Islet precursor cell (in vitro differentiated cells): ENCODE data around the gene FLCN.

ENCODE experiments used
- DNase-seq: peaks from one replicate; pipeline ENCODE4 v3.0.0-alpha.2; 2018

FLCN gene

DNA sequence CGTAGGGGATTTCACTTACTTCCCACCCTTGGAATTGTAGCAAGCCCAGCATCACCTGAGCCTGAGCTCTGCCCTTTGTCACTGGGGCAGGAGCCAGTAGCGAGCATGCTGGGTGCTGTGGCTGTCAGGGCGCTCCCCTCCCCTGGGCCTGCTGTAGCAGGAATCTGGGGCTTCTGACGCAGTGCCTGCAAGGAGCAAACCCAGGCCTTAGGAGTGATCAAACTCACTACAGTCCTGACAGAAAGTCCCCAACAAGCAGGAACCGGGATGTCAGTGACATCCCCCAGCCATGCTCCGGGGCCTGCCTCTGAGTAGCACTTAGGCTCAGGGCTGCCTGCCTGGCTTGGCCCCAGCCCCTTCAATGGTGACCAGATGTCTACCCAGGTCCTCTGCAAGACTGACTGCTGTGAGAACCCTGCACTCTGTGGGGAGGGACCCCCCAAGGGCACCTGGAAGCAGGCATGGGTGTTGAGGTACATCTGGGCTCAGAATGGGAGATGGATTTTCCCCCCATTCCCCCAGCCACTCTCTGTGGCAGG is 54.3 kb downstream of the FLCN start:
- DNase-seq: no peak

DNA sequence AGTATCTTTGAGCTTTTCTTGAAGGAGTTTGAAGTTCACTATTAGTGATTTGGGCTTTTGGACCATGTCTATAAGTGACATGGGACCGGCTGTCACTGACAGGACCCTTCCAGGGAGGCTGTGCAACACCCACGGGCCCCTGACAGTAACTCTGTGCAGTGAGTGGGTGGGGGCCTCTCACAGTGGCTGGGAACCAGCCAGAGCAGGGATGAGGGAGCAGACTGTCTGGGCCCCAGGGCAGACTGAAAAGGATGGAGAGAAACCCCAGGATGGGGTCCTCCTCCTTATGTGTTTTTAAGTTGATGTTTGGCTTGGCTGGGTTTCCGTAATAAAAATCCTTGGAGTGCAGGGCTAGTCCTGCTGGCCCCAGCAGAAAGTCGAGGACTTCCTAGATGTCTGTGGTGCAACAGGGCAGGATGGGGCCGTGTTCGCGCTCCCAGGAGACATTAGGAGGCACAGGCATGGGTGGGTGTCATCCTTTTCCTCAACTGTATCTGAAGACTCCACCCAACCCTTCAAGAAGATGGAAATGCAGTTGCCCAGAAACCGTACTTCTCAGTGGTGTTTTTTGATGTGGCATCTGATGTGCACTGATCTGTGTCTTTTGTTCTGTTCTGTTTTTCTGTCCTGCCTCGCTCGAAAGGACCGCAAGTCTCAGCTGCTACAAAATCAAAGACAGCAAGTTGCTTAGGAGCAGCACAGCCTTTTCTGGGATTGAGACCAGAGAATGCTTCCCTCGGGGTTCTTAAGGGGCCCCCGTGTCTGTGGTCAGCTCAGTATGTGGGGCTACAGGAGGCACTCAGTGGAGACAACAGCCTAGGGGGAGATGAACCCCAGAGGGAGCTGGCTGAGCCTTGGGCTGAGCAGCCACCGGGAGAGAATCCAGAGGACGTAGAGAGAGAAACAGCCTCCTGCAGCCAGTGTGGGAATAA is 55.0 kb downstream of the FLCN start:
- DNase-seq: no peak

DNA sequence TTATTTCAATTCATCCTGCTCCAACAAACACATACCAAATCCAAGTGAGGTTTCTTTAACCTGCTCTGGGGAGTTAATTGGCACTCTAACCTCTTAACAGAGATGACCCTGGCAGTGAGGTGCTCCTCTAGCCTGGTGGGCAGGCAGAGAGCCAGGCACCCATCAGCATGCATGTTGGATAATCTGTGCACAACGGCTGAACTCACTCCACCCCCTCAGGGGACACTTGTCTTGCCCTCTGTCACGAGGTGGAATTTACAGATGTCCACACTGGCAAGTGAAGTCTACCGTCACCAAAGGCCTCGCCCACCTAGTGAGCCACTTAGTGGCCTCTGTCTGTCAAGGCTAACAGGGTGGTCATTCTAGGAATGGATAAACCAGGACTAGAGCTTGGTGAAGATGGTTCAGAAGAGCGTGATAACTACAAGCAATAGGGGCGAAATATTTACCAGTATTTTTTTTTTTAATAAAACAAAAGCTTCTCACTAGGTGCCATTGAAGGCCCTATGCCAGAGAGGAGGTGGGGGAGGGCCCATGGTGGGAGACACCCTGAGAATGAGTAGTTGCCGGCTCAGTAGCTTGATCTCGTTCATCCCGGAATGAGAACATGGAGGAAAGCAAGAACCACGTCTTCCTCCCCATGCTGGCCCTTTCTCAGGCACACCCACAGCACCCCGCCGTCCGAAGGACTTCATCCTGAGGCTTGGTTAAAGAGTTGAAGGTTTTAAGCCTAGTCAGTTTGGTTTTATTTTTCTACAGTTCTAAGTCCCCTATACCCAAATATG is 56.0 kb downstream of the FLCN start:
- no peak for DNase-seq

DNA sequence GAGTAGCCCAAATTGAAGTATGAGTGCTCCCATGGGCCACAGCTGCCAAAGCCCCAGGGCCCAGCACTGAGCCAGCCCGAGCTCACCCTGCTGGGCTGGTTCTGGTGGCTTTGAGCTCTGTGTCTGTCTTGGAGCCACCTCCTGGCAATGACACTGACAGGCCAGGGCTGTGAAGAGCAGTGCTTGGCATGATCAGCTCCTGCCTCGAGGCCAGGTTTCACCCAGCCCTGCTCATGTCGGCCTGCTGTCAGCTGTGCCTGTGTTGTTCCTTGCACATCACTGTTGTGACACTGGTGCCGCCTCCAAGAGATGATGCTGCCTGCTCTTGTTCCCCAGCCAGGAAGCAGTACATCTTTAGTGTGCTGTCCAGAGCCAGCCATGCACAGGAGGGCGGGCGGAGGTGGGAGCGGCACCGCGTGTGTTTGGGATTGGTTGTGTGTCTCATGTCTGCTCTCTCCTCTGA is 56.8 kb downstream of the FLCN start:
- no peak for DNase-seq

DNA sequence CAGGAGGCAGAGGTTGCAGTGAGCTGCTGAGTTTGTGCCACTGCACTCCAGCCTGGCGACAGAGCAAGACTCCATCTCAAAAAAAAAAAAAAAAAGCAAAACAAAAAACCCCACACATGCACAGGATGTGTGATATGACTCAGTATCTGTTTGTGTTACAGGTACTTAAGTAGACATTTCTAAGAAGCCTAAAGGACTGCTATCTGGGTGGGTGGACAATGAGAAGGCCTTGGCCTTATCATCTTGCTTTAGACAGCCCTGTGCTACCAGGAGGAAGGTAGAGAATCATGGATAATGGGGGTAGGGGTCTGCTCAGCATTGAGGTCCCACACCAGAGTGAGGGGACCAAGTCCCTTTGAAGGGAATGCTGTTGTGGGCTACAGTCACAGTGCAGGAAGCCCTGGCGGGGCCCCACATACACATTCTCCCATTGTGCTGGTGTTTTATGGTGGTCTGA is 57.6 kb downstream of the FLCN start:
- DNase-seq: no peak

DNA sequence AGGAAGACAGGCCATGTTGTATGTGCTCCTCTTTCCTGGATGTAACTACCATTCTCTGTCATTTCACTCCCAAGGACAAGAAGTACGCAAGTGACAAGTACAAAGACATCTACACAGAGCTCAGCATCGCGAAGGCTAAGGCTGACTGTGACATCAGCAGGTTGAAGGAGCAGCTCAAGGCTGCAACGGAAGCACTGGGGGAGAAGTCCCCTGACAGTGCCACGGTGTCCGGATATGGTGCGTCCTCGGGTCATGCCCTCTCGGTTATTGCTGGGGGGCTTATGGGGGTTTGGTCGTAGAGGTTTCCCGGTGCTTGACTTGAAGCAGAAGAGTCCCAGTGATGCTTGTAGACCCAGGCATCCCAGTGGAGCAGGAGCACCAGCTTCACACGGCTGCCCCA is 59.8 kb downstream of the FLCN start:
- no peak for DNase-seq

DNA sequence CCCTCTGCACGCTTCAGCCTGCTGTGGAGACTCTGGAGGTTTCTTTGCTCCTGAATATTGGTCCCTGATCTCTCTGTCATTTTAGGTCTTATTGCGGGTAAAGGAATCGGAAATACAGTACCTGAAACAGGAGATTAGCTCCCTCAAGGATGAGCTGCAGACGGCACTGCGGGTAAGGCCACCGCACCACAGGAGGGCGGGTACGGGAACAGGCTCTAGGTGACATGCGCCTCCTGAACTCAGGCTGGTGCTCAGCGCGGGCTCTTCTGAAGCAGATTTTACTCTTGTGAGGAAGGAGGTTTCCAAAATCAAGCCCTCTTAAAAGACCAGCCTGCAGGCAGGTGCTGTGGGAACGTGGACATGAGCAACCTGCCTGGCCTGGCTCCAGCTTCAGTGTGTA is 60.6 kb downstream of the FLCN start:
- DNase-seq: no peak

DNA sequence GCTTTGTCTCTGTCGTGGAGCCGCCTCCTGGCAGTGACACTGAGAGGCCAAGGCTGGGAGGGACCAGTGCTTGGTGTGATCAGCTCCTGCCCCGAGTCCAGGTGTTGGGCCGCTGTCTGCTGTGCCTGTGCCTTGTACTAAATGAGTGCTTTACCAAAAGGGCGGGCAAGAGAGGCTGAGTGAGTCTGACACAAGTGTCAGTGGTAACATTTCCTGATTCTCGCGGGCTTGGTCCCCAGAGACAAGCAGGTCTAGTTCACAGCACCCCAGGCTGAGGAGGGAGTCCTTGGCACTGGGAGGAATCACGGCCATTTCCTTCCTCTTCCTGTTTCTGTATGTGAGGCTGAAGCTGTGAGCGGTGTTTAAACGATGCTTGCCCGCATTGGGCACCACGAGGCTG is 61.1 kb downstream of the FLCN start:
- DNase-seq: no peak

DNA sequence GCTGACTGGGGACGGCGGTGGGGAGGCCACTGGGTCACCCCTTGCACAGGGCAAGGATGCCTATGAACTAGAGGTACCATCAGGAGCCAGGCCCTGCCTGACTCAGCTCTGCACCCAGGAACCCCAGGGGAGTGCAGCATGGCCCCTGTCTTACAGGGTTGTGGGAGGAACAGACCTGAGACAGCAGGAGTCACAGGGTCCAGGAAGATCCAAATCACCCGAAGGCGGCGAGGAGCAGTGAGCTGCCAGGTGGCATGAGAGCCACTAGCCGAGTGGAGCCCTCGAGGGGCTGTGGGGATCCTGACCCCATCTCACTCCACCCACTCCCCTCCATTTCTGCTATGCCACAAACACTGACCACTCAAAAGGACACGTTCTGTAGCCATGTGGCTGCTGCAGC is 61.6 kb downstream of the FLCN start:
- no peak for DNase-seq

DNA sequence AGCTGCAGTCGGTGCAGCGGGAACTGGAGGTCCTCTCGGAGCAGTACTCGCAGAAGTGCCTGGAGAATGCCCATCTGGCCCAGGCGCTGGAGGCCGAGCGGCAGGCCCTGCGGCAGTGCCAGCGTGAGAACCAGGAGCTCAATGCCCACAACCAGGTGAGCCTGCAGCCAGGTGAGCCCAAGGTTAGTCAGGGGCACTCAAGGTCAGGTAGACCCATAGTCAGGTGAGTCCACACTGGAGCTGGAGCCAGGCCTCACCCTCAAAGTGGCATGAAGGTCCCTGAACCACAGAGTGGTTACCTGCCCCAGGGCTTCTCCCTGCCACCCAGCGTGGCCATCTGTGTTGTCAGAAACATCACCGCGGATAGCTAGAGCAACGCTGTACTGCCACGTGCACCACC is 63.0 kb downstream of the FLCN start:
- no peak for DNase-seq

DNA sequence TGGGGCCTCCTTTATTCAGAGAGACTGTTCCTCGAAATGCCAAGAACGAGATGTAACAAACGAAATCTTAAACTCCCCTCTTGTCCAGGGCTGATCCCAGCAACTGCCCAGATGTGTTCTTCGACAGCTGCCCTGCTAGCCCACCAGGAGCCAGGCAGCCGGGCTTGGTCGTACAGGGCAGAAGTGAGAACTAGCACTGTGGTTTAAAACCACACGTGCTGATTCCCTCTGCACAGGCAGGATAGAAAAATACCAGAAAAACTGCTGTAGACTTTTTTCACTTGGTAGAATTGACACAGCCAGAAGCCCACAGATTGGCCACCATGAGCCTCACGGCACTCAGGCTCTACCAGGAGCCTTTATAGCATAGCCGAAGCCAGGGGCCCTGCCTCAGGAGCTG is 64.0 kb downstream of the FLCN start:
- DNase-seq: no peak

DNA sequence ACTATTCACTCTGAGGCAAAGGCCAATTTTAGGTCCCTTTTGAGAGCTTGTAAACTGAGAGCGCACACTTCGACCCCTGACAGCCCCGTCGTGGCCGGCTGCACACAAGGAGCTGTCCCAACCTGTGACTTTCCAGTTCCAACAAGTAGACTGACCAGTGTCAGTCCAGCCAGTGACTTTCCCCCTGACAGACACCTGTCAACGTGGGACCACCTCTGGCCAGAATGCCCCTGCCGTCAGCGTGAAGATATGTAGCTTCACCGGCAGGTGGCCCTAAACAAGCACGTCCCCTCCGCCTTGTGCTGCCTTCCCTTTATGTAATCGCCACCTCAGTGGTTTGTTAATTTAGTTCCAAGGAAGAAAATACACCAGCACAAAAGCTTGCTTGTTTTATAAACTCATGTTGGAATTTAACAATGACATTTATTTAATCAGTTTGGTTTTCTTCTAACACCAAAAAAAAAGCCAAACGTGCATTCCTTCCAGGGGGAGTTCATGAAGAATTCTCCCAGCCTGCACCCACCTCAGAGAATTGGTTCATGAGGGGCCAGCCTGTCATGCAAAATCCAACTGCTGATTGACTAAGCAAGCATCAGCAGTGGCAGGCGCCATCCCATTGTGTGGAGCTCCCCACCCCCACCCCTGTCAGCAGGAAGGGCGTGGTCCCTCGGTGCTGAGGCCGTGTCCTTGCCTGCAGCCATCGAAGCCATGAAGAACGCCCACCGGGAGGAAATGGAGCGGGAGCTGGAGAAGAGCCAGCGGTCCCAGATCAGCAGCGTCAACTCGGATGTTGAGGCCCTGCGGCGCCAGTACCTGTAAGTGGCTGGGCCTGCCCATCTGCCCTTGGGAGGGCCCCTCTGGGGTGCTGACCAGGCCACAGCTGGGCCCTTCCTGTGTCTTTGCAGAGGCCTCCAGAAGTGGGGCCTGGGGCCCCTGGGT is 64.7 kb downstream of the FLCN start:
- no peak for DNase-seq

DNA sequence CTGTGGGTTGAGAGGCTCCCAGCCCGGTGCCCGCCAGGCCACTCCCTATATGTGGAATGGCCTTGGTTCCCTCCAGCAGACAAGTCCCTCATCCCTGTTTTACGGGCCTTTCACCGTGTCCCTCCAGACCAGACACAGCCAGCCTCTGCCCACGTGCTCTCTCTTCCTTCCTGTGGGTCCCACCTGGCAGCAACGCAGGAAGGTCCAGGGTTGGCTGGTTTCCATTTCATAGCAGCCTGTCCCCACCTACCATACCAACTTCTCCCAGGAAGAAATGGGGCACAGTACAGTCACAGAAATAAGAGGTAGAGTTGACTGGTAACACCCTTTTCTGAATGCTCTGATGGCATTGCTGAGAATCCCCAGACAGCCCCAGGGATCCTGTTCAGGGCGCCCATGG is 65.8 kb downstream of the FLCN start:
- no peak for DNase-seq

DNA sequence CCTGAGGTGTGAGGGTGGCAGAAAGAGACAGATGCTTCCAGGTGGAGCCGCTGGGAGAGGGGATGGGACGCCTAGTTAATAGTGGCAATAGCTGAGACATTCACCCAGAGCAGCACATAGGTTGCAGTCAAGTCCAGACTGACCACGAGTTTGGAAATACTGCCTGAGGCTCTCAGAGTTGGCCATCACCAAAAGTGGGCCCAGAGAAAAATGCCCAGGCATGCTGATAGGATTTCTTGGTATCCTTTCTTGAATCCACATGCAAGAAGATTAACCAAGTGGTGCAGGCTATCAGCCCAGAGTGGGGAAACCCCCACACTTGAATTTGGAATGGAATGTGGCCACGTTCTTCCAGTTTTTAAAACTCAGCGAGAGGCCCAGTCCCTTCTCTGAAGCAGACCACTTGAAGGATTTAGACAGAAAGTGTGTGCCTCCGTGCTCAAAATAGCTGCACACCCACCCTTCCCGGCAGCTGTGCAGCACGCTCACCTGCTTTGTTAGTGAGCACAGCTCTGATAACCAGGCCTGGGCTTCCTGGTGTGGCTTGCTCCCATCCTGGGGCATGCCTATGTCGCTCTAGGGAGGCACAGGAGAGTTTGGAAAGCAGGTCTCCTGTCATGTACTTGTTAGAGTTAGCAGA is 66.5 kb downstream of the FLCN start:
- no peak for DNase-seq

DNA sequence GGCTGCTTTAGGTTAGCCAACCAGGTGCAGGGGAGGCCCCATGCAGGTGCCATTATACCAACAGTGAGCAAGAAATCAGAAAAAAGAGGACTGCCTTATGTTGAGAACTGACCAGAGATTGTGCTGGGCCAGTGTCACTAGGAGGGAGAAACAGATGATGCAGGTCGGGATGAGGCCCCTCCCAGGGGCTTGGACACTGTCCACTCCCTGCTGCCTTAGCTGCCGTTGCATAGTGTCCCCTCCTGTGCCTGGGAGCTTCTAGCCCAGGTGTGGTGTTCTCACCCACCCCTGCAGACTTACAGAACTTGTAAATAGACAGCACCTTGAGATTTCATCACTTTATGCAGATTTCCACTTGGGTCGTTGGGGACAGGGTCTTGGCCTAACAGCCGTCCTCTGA is 67.6 kb downstream of the FLCN start:
- DNase-seq: no peak

DNA sequence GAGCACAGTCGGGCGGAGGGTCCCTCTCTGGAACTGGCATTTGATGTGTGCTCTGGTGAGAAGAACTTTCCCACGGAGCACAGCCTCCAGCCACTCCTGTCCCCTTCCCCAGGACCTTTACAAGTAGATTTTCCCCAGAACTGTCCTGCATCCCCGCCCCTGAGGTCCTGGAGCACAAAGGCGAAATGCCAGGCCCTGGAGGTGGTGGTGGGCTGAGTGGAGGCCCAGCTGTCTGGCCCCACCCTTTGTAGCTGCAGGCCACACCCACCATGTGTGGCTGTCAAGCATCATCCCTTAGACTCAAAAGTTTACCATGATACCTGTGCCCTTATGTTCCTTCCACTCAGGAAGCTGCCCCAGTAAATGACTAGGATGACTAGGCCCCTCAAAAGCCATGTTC is 68.6 kb downstream of the FLCN start:
- DNase-seq: no peak

DNA sequence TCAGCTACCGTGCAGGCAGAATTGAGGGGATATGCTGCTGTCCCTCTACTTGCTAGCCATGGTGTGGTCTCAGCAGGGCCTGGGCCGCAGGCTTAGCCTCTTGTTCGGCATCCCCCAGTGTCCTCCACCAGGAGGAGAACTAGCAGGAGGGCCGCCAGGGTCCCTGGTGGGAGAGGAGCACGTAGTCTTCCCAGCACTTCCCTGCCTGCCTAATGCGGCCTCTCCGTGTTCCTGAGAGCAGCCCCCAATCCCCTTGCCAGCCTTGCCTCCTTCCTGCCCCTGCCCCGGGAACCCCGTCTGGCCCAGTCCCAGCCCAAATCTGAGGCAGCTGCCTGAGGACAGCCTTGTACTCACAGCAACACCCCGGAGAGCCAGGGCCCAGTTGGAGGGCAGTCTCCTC is 69.0 kb downstream of the FLCN start:
- DNase-seq: no peak

DNA sequence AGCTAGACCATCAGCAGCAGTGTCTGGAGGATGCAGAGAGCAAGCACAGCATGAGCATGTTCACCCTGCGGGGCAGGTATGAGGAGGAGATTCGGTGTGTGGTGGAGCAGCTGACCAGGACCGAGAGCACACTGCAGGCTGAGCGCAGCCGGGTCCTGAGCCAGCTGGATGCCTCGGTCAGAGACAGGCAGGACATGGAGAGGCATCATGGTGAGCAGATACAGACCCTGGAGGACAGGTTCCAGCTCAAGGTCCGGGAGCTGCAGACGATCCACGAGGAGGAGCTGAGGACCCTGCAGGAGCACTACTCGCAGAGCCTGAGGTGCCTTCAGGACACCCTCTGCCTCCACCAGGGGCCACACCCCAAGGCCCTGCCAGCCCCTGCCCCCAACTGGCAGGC is 69.6 kb downstream of the FLCN start:
- no peak for DNase-seq

DNA sequence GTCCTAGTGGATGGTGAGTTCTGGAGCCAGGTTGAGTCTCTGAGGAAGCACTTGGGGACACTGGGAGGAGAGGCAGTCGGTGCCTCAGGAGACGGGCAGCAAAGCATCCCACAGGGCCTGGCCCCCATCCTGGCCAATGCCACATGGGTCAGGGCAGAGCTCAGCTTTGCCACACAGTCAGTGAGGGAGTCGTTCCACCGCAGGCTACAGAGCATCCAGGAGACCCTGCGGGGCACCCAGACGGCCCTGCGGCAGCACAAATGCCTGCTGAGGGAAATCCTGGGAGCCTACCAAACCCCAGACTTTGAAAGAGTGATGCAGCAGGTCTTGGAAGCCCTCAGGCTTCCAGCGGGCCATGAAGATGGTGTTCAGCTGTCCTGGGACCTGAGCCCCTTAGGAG is 70.5 kb downstream of the FLCN start:
- no peak for DNase-seq

DNA sequence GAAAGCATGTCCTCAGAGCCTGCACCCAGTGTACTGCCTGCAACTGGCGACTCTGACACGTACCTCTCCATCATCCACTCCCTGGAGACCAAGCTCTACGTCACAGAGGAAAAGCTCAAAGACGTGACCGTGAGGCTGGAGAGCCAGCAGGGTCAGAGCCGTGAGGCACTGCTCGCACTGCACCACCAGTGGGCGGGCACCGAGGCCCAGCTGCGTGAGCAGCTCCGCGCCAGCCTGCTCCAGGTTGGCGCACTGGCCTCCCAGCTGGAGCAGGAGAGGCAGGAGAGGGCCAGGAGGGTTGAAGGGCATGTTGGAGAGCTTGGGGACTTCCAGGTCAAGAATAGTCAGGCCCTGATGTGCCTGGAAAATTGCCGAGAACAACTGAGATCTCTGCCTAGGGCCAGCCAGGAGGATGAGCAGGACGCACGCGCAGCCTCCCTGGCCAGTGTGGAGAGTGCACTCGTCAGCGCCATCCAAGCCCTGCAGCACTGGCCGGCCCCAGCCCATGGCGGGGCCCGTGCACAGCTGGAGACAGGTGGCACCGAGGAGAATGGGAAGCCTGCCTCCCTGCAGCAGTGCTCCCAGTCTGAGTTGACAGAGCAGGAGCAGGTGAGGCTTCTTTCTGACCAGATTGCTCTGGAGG is 71.2 kb downstream of the FLCN start:
- no peak for DNase-seq

DNA sequence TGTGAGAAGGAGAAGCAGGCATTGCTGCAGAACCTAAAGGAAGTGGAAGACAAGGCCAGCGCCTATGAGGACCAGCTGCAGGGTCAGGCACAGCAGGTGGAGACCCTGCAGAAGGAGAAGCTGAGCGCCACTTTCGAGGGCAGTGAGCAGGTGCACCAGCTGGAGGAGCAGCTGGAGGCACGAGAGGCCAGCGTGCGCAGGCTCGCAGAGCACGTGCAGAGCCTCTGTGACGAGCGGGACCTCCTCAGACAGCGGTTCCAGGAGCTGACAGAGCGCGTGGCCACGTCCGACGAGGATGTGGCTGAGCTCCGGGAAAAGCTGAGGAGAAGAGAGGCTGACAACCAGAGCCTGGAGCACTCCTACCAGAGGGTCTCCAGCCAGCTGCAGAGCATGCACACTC is 72.3 kb downstream of the FLCN start:
- DNase-seq: no peak

DNA sequence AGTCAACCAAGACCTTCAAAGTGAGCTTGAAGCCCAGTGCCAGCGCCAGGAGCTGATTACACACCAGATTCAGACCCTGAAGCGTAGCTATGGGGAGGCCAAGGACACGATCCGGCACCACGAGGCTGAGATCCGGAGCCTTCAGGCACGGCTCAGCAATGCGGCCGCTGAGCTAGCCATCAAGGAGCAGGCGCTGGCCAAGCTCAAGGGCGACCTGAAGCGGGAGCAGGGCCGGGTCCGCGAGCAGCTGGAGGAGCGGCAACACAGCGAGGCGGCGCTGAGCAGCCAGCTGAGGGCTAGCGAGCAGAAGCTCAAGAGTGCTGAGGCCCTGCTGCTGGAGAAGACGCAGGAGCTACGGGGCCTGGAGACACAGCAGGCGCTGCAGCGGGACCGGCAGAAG is 72.8 kb downstream of the FLCN start:
- no peak for DNase-seq
